H1 (cell line): ENCODE measurements around the gene ARHGAP24. TPM values are rescaled to one million over a fixed set of nuclear protein-coding genes. Genes with fewer than 3 reads are reported as not detected.

Experiments used
- CTCF ChIA-PET: fragments of 300-600 bp; sonication (Branson Sonifier 250); formaldehyde crosslinking; loops from one replicate; lab custom pipeline; 2021; ENCODE audit not compliant: partially characterized antibody; lab: Charles Lee
- POLR2A ChIA-PET: fragments of 300-600 bp; sonication (Branson Sonifier 250); formaldehyde crosslinking; loops from one replicate; lab custom pipeline; 2021; ENCODE audit warnings: inconsistent platforms; ENCODE audit not compliant: partially characterized antibody; lab: Charles Lee
- DNase-seq, 2 experiments: peaks; one replicate each; pipeline versions ENCODE4 v3.0.0 to v3.0.0-alpha.2; 2010 to 2022; ENCODE audit warnings: low spot score in 2 of 2, low read depth in 1 of 2, mixed read lengths in 1 of 2
- FAIRE-seq: peaks from 2 replicates; lab custom pipeline; 2011; peaks lifted over from hg19 to GRCh38; lab: Jason Lieb, UNC
- H2AFZ ChIP-seq: 2 replicates; pipeline ENCODE4 v1.8.1; 2012; ENCODE audit warnings: low read length, inconsistent platforms
- H2AK5ac ChIP-seq: 2 replicates; pipeline ENCODE4 v1.6.1; 2013; ENCODE audit warnings: low read depth, low read length
- H2BK120ac ChIP-seq: replicated peaks from 2 replicates; pipeline ENCODE3; 2013; ENCODE audit warnings: low read depth, low read length, inconsistent platforms
- H2BK12ac ChIP-seq: 2 replicates; pipeline ENCODE4 v1.6.1; 2013; ENCODE audit warnings: low read depth, low read length
- H2BK15ac ChIP-seq: 2 replicates; pipeline ENCODE4 v1.6.1; 2013; ENCODE audit warnings: low read length
- H2BK20ac ChIP-seq: 2 replicates; pipeline ENCODE4 v1.6.1; 2013; ENCODE audit warnings: low read length
- H2BK5ac ChIP-seq: 2 replicates; pipeline ENCODE4 v1.6.1; 2013; ENCODE audit warnings: low read depth, low read length
- H3K14ac ChIP-seq: 2 replicates; pipeline ENCODE4 v1.6.1; 2013; ENCODE audit warnings: inconsistent platforms; ENCODE audit not compliant: insufficient read length
- H3K18ac ChIP-seq: 2 replicates; pipeline ENCODE4 v1.6.1; 2013; ENCODE audit warnings: low read length; ENCODE audit errors: extremely low read depth
- H3K23ac ChIP-seq: 2 replicates; pipeline ENCODE4 v1.6.1; 2013; ENCODE audit warnings: inconsistent platforms; ENCODE audit not compliant: insufficient read length
- H3K23me2 ChIP-seq: 2 replicates; pipeline ENCODE4 v1.6.1; 2013; ENCODE audit warnings: low read depth, low read length
- H3K27ac ChIP-seq: 2 replicates; pipeline ENCODE4 v1.6.1; 2011; ENCODE audit warnings: low read depth, low read length, inconsistent platforms
- H3K27me3 ChIP-seq, 4 experiments: replicated peaks in 1 of 4; 1 replicate in 1 of 4; 2 replicates in 3 of 4; pipeline versions ENCODE4 v1.6.1 to v1.8.1; 2011 to 2013; ENCODE audit warnings: low read length in 3 of 4, mild to moderate bottlenecking in 3 of 4, inconsistent platforms in 2 of 4, mixed read lengths in 2 of 4, moderate library complexity in 1 of 4; ENCODE audit not compliant: control insufficient read depth in 3 of 4, insufficient read depth in 3 of 4; ENCODE audit errors: extremely low read depth in 1 of 4
- H3K36me3 ChIP-seq, 4 experiments: 2 replicates each; pipeline versions ENCODE4 v1.6.1 to v1.8.1; 2011 to 2013; ENCODE audit warnings: mild to moderate bottlenecking in 4 of 4, low read length in 3 of 4, moderate library complexity in 2 of 4, control low read depth in 1 of 4, inconsistent platforms in 1 of 4; ENCODE audit not compliant: insufficient read depth in 4 of 4, control insufficient read depth in 2 of 4
- H3K4ac ChIP-seq: replicated peaks from 2 replicates; pipeline ENCODE3; 2013; ENCODE audit warnings: low read length, low read depth, mixed read lengths, inconsistent platforms; ENCODE audit not compliant: insufficient read length
- H3K4me1 ChIP-seq, 4 experiments: replicated peaks in 1 of 4; 1 replicate in 1 of 4; 2 replicates in 3 of 4; pipeline versions ENCODE4 v1.6.1 to v1.8.1; 2011 to 2013; ENCODE audit warnings: low read length in 3 of 4, inconsistent platforms in 2 of 4, mixed read lengths in 1 of 4; ENCODE audit not compliant: insufficient read depth in 4 of 4, control insufficient read depth in 3 of 4
- H3K4me2 ChIP-seq, 2 experiments: 2 replicates each; pipeline versions ENCODE4 v1.6.1 to v1.8.1; 2011 to 2013; ENCODE audit warnings: low read depth in 2 of 2, low read length in 2 of 2, control low read depth in 1 of 2, inconsistent platforms in 1 of 2, mild to moderate bottlenecking in 1 of 2; ENCODE audit not compliant: insufficient read depth in 1 of 2
- H3K4me3 ChIP-seq, 4 experiments: fragments of 200-600, 300-600 bp in 1 of 4; sonication (generic), shearing (Covaris generic), sonication (Bioruptor Twin) in 1 of 4; 2 replicates each; pipeline versions ENCODE4 v1.5.1 to v1.8.1; 2011 to 2016; ENCODE audit warnings: low read length in 4 of 4, low read depth in 3 of 4, control low read depth in 2 of 4, inconsistent platforms in 2 of 4, mild to moderate bottlenecking in 2 of 4, mixed read lengths in 1 of 4, moderate library complexity in 1 of 4; ENCODE audit not compliant: insufficient read depth in 2 of 4; ENCODE audit errors: extremely low read depth in 1 of 4
- H3K56ac ChIP-seq: replicated peaks from 2 replicates; pipeline ENCODE3; 2013; ENCODE audit warnings: low read depth, mild to moderate bottlenecking, mixed read lengths, low read length, inconsistent platforms; ENCODE audit not compliant: insufficient read length
- H3K79me1 ChIP-seq: 2 replicates; pipeline ENCODE4 v1.6.1; 2013; ENCODE audit warnings: low read depth, low read length, control low read depth
- H3K79me2 ChIP-seq, 2 experiments: 2 replicates each; pipeline versions ENCODE4 v1.6.1 to v1.8.1; 2012 to 2013; ENCODE audit warnings: low read length in 2 of 2, mild to moderate bottlenecking in 2 of 2, inconsistent platforms in 1 of 2; ENCODE audit not compliant: insufficient read depth in 2 of 2, control insufficient read depth in 1 of 2
- H3K9ac ChIP-seq, 4 experiments: replicated peaks in 1 of 4; 1 replicate in 1 of 4; 2 replicates in 3 of 4; pipeline versions ENCODE4 v1.6.1 to v1.8.1; 2011 to 2013; ENCODE audit warnings: low read depth in 3 of 4, low read length in 3 of 4, control low read depth in 2 of 4, mild to moderate bottlenecking in 2 of 4, moderate library complexity in 2 of 4, inconsistent platforms in 1 of 4; ENCODE audit errors: extremely low read depth in 1 of 4
- H3K9me3 ChIP-seq, 2 experiments: 2 replicates each; pipeline versions ENCODE4 v1.6.1 to v1.8.1; 2012 to 2013; ENCODE audit warnings: mild to moderate bottlenecking in 2 of 2, moderate library complexity in 2 of 2, control low read depth in 1 of 2, inconsistent platforms in 1 of 2, low read depth in 1 of 2, low read length in 1 of 2, mixed read lengths in 1 of 2; ENCODE audit not compliant: insufficient read depth in 2 of 2
- H4K20me1 ChIP-seq, 2 experiments: replicated peaks in 1 of 2; 2 replicates each; pipeline versions ENCODE3 to v1.8.1; 2011 to 2013; ENCODE audit warnings: inconsistent platforms in 2 of 2, low read length in 2 of 2, mild to moderate bottlenecking in 1 of 2; ENCODE audit not compliant: insufficient read depth in 2 of 2, control insufficient read depth in 1 of 2
- H4K5ac ChIP-seq: 2 replicates; pipeline ENCODE4 v1.6.1; 2013; ENCODE audit warnings: low read length, low read depth, mixed read lengths, inconsistent platforms; ENCODE audit not compliant: insufficient read length
- H4K8ac ChIP-seq: 2 replicates; pipeline ENCODE4 v1.8.0; 2013; ENCODE audit warnings: mild to moderate bottlenecking, moderate library complexity, low read length, inconsistent platforms; ENCODE audit not compliant: insufficient read depth; ENCODE audit errors: extremely low read depth
- H4K91ac ChIP-seq: replicated peaks from 2 replicates; pipeline ENCODE3; 2013; ENCODE audit warnings: low read length, mixed read lengths, inconsistent platforms; ENCODE audit not compliant: insufficient read length
- BACH1 ChIP-seq: IDR thresholded peaks from 2 replicates; pipeline ENCODE4 v1.6.1; 2012; ENCODE audit warnings: low read length, improper control_type of control experiment
- E2F6 ChIP-seq: IDR thresholded peaks from 2 replicates; pipeline ENCODE4 v1.6.1; 2012; ENCODE audit warnings: inconsistent platforms
- EP300 ChIP-seq, 2 experiments: IDR thresholded peaks; 1 replicate in 1 of 2; 2 replicates in 1 of 2; pipeline ENCODE4 v1.6.1; 2011 to 2012; ENCODE audit warnings: low read depth in 2 of 2, low read length in 2 of 2, mild to moderate bottlenecking in 2 of 2, borderline replicate concordance in 1 of 2, inconsistent platforms in 1 of 2, moderate library complexity in 1 of 2
- FOSL1 ChIP-seq: IDR thresholded peaks from 2 replicates; pipeline ENCODE4 v1.6.1; 2011; ENCODE audit warnings: mild to moderate bottlenecking, low read depth, low read length, moderate library complexity; ENCODE audit not compliant: insufficient read depth
- GABPA ChIP-seq: IDR thresholded peaks from 2 replicates; pipeline ENCODE4 v1.6.1; 2011; ENCODE audit warnings: mild to moderate bottlenecking, low read length, moderate library complexity, borderline replicate concordance; ENCODE audit not compliant: insufficient read depth
- MAFK ChIP-seq: IDR thresholded peaks from 2 replicates; pipeline ENCODE4 v1.6.1; 2012; ENCODE audit warnings: low read depth, mild to moderate bottlenecking, improper control_type of control experiment, low read length
- PHF8 ChIP-seq: fragments of 200-600 bp; sonication (generic); conservative IDR thresholded peaks from 2 replicates; pipeline ENCODE4 v1.7.1; 2012; ENCODE audit warnings: low read depth, mild to moderate bottlenecking, inconsistent platforms, low read length, moderate library complexity
- RAD21 ChIP-seq, 2 experiments: IDR thresholded peaks in 1 of 2; conservative IDR thresholded peaks in 1 of 2; 2 replicates each; pipeline ENCODE4 v1.6.1; 2011; ENCODE audit warnings: low read depth in 2 of 2, low read length in 2 of 2, improper control_type of control experiment in 1 of 2, inconsistent platforms in 1 of 2, mild to moderate bottlenecking in 1 of 2, moderate library complexity in 1 of 2
- RBBP5 ChIP-seq: IDR thresholded peaks from 2 replicates; pipeline ENCODE4 v1.7.1; 2012; ENCODE audit warnings: low read depth, mild to moderate bottlenecking, inconsistent platforms, low read length, moderate library complexity, borderline replicate concordance
- SIRT6 ChIP-seq: IDR thresholded peaks from one replicate; pipeline ENCODE4 v1.7.1; 2012; ENCODE audit warnings: low read length, inconsistent platforms
- SIX5 ChIP-seq: IDR thresholded peaks from 2 replicates; pipeline ENCODE4 v1.6.1; 2011; ENCODE audit warnings: mild to moderate bottlenecking, low read depth, low read length
- YY1 ChIP-seq: IDR thresholded peaks from 2 replicates; pipeline ENCODE4 v1.6.1; 2011; ENCODE audit warnings: low read depth, mild to moderate bottlenecking, low read length
- ZNF274 ChIP-seq: IDR thresholded peaks from 2 replicates; pipeline ENCODE4 v1.7.0; 2012; ENCODE audit warnings: low read length, borderline replicate concordance; ENCODE audit errors: extremely low read depth
- WGBS, 2 experiments: shearing (Covaris generic) in 1 of 2; methylation state at CpG; one replicate each; pipeline versions ENCODE4 v1.1.6 to v1.1.7; 2013 to 2015; ENCODE audit warnings: low lambda C conversion rate in 2 of 2, mixed read lengths in 2 of 2, inconsistent platforms in 1 of 2, low coverage in 1 of 2, missing lambda C conversion rate in 1 of 2; ENCODE audit not compliant: insufficient replicate concordance in 2 of 2, insufficient coverage in 1 of 2, insufficient read length in 1 of 2; ENCODE audit errors: extremely low coverage in 1 of 2, missing lambda C conversion rate in 1 of 2; 5-methylcytosine and 5-hydroxymethylcytosine counted together
- polyA plus RNA-seq, 7 experiments: library from polyadenylated mRNA; depleted of rRNA in 3 of 7; stranded (reverse) in 5 of 7; unstranded in 2 of 7; fragments of >200 nt in 5 of 7; fragments of 200-250 nt in 2 of 7; gene quantifications; 1 replicate in 5 of 7; 2 replicates in 1 of 7; 4 replicates in 1 of 7; pipeline versions ENCODE4 v1.2.1 to v1.2.3, GENCODE V29; 2011 to 2013; ENCODE audit warnings: missing spikeins in 2 of 7, mixed read lengths in 2 of 7
- total RNA-seq: library from RNA; stranded (reverse); fragmentation: NEBNext Ultra II Directional; extraction: Animal tissue kit (Norgen Biotek cat#: 25700); gene quantifications from 2 replicates; pipeline ENCODE4 v1.2.1, GENCODE V29; 2021

The ARHGAP24 gene
- total and polyA plus RNA-seq, 2 of the 8 experiments (the other 6 are each of a cell fraction or from before 2014, with no cell fraction given), result 0.08 to 0.50 TPM

GRCh38 chr4:85426366-85426765 lies 48.6 kb upstream of the ARHGAP24 start:
- Histone ChIP-seq H3K27ac (no peak overlapping the region), H3K14ac (no peak overlapping the region), H3K4ac (no peak overlapping the region), H3K56ac (no peak overlapping the region), H3K36me3 (no peaks in the 10 kb centered on the region), H2BK12ac (no peak overlapping the region), H2BK5ac (no peak overlapping the region), H3K18ac (no peak overlapping the region), H3K27me3 (no peaks in the 10 kb centered on the region), H4K5ac (no peak overlapping the region), H3K4me3 (no peak overlapping the region), H2AK5ac (no peak overlapping the region), H3K23me2 (no peaks in the 10 kb centered on the region), H3K79me1 (no peaks in the 10 kb centered on the region), H3K4me1 (peaks cover 0 to 3% (median 0%) of the 10 kb centered on the region in 4 experiments; a peak in 1 of 7 replicates), H2AFZ (no peak overlapping the region), H3K4me2 (no peak overlapping the region), H4K20me1 (no peaks in the 10 kb centered on the region), H2BK15ac (no peak overlapping the region), H4K91ac (no peak overlapping the region), H3K23ac (no peak overlapping the region), H4K8ac (no peak overlapping the region), H3K9me3 (no peaks in the 10 kb centered on the region), H3K79me2 (no peaks in the 10 kb centered on the region), H2BK20ac (no peak overlapping the region), H3K9ac (no peak overlapping the region), H2BK120ac (no peak overlapping the region)
- ChIA-PET CTCF (interaction anchor here (0.5 to 1.5 kb wide), 5 partner anchors 9 to 321 kb away, joined by 3 to 5 read pairs (median 4); partner anchors contain the start of gene ARHGAP24), POLR2A (interaction anchor here (0.5 kb wide), 1 partner anchor 606 kb away, joined by 3 read pairs; no protein-coding TSS in a partner anchor)
- 73% methylated on average over 3 of the region's 3 CpGs; no CpG with 5 or more reads in 1 of the 2 experiments for WGBS, 2 experiments
- DNase-seq, result no peak
- FAIRE-seq, result no peak
- no peak for TF ChIP-seq E2F6
- TF ChIP-seq EP300 (IDR thresholded peaks at IDR 0.05; ENCODE audit: borderline replicate concordance in 1 of 2, low read depth in 2 of 2, low read length in 2 of 2), result no peak
- no peak for TF ChIP-seq ZNF274
- TF ChIP-seq BACH1, result no peak
- no peak for TF ChIP-seq RBBP5
- TF ChIP-seq YY1, result no peak
- no peak for TF ChIP-seq RAD21 (IDR thresholded peaks at IDR 0.05 in 1 of 2, conservative IDR thresholded peaks at IDR 0.05 in 1 of 2; ENCODE audit: low read depth in 2 of 2, low read length in 2 of 2)
- TF ChIP-seq GABPA, result no peak
- TF ChIP-seq FOSL1, result no peak
- no peak for TF ChIP-seq SIRT6
- TF ChIP-seq MAFK, result no peak
- no peak for TF ChIP-seq SIX5
- no peak for TF ChIP-seq PHF8
